Ishikawa (cell line): ENCODE measurements around the gene HMCN1.

Source experiments
- CEBPB ChIP-seq: IDR thresholded peaks from 2 replicates; pipeline ENCODE4 v1.6.1; 2012
- EP300 ChIP-seq: IDR thresholded peaks from 2 replicates; pipeline ENCODE4 v1.6.1; 2012; ENCODE audit warnings: borderline replicate concordance
- FOXM1 ChIP-seq: IDR thresholded peaks from 2 replicates; pipeline ENCODE4 v1.6.1; 2012; ENCODE audit warnings: low read depth, borderline replicate concordance
- RAD21 ChIP-seq: IDR thresholded peaks from 2 replicates; pipeline ENCODE4 v1.6.1; 2012; ENCODE audit warnings: low read depth
- TAF1 ChIP-seq: IDR thresholded peaks from 2 replicates; pipeline ENCODE4 v1.6.1; 2012; ENCODE audit warnings: low read depth, mild to moderate bottlenecking
- TCF12 ChIP-seq: IDR thresholded peaks from 2 replicates; pipeline ENCODE4 v1.6.1; 2012; ENCODE audit warnings: low read depth
- YY1 ChIP-seq: IDR thresholded peaks from 2 replicates; pipeline ENCODE4 v1.6.1; 2012; ENCODE audit warnings: low read depth
- TF ChIP-seq, protein P1 (sequence below): IDR thresholded peaks from 2 replicates; pipeline ENCODE4 v1.6.1; 2012; ENCODE audit warnings: low read depth, mild to moderate bottlenecking

DNA sequence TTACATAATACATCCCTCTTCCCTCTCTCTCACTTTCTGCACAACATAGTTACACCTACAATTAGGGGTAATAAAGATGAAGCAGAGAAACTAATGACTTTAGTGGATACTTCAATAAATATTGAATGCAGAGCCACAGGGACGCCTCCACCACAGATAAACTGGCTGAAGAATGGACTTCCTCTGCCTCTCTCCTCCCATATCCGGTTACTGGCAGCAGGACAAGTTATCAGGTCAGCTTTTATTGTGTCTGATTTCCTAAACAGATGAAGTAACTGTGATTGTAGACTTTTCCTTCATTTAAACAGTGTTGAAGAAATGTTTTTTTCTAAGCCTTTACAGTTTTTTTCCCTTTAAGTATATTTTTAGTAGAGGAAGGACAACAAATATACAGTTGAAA, 359.2 kb downstream of the HMCN1 start:
- TF ChIP-seq EP300 (no peak), TCF12 (no peak), FOXM1 (no peak), YY1 (no peak), RAD21 (no peak), TAF1 (no peak), CEBPB (no peak)
- TF ChIP-seq, protein P1, sequence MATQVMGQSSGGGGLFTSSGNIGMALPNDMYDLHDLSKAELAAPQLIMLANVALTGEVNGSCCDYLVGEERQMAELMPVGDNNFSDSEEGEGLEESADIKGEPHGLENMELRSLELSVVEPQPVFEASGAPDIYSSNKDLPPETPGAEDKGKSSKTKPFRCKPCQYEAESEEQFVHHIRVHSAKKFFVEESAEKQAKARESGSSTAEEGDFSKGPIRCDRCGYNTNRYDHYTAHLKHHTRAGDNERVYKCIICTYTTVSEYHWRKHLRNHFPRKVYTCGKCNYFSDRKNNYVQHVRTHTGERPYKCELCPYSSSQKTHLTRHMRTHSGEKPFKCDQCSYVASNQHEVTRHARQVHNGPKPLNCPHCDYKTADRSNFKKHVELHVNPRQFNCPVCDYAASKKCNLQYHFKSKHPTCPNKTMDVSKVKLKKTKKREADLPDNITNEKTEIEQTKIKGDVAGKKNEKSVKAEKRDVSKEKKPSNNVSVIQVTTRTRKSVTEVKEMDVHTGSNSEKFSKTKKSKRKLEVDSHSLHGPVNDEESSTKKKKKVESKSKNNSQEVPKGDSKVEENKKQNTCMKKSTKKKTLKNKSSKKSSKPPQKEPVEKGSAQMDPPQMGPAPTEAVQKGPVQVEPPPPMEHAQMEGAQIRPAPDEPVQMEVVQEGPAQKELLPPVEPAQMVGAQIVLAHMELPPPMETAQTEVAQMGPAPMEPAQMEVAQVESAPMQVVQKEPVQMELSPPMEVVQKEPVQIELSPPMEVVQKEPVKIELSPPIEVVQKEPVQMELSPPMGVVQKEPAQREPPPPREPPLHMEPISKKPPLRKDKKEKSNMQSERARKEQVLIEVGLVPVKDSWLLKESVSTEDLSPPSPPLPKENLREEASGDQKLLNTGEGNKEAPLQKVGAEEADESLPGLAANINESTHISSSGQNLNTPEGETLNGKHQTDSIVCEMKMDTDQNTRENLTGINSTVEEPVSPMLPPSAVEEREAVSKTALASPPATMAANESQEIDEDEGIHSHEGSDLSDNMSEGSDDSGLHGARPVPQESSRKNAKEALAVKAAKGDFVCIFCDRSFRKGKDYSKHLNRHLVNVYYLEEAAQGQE, result no peak
